ENCODE measurements around the gene HNRNPUL1. TPM values are rescaled to one million over a fixed set of nuclear protein-coding genes. Genes with fewer than 3 reads are reported as not detected.
A peak's percentile ranks its signal among the peaks of the same experiment; 100 is the strongest.

The HNRNPUL1 gene
- total and polyA plus RNA-seq, 10 of the 15 experiments (the other 5 are each of a cell fraction or from before 2014, with no cell fraction given) = 11.1 to 276 (median 117) TPM

DNA sequence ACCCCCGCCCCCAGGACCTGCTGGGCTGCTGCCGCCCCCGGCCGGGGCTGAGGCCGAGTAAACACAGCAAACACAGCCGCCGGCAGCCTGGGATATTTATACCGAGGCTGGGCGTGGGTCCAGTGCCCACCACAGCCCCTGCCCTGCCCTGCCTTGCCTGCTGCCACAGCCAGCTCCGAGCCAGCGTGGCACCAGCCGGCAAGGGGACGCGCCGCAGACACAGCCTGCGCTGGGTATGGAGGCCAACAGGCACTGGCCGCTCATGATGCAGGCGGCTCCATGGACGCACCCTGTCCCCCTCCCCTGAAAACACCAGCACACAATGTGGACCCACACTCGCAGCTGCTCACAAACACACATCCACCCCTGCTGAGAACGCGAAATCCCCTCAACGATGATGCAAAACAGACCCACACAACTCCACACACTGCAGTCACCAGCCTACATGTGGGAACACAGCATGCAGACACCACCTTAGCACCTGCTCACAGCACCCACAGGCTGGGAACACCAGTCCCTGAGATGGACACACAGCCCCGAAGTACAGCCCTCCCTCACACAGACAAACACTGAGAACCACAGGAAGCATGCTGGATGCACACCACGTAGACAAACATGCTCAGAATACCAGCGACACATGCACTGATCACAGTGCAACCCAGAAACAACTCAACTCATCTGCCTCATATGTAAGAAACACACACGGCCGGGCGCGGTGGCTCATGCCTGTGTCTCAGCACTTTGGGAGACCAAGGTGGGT is 62.0 kb downstream of the HNRNPUL1 start (continued):
- TF ChIP-seq BMI1 (IDR thresholded peaks at IDR 0.05; ENCODE audit: borderline replicate concordance) (no peak), CREB1 (IDR thresholded peaks at IDR 0.05; ENCODE audit: low read depth) (peak; percentile 66), FOXM1 (IDR thresholded peaks at IDR 0.05; ENCODE audit: low read depth, low read length) (no peak), RAD21 (IDR thresholded peaks at IDR 0.05; ENCODE audit: insufficient read depth, low read depth, low read length) (no peak), PRDM15 (CRISPR knock-in tag; IDR thresholded peaks at IDR 0.05) (no peak), MEF2A (IDR thresholded peaks at IDR 0.05; ENCODE audit: insufficient read depth, low read depth, low read length) (no peak), IRF5 (IDR thresholded peaks at IDR 0.05; ENCODE audit: borderline replicate concordance) (no peak), ESRRA (IDR thresholded peaks at IDR 0.05; ENCODE audit: low read length) (no peak), ZNF24 (IDR thresholded peaks at IDR 0.05) (no peak), GABPA (IDR thresholded peaks at IDR 0.05; ENCODE audit: low read depth) (no peak), CEBPZ (IDR thresholded peaks at IDR 0.05; ENCODE audit: low read depth, low read length) (no peak), ZNF274 (IDR thresholded peaks at IDR 0.05; ENCODE audit: insufficient read depth, insufficient read length) (no peak), RB1 (IDR thresholded peaks at IDR 0.05; ENCODE audit: borderline replicate concordance) (no peak), JUNB (IDR thresholded peaks at IDR 0.05) (no peak), LARP7 (IDR thresholded peaks at IDR 0.05) (0 out of 2 replicates have a peak, but pooled peaks have one; percentile 27), NR2C1 (IDR thresholded peaks at IDR 0.05) (no peak), EGR1 (IDR thresholded peaks at IDR 0.05; ENCODE audit: borderline replicate concordance in 1 of 2, low read depth in 2 of 2, low read length in 2 of 2) (peak in 1 of 2 experiments; percentile 44; a peak in 1 of 3 replicates), BCL11A (IDR thresholded peaks at IDR 0.05; ENCODE audit: low read depth, low read length) (no peak), KLF5 (IDR thresholded peaks at IDR 0.05; ENCODE audit: partially characterized antibody) (no peak), MYB (IDR thresholded peaks at IDR 0.05; ENCODE audit: borderline replicate concordance, low read depth, low read length) (no peak), USF2 (IDR thresholded peaks at IDR 0.05; ENCODE audit: borderline replicate concordance, low read depth, low read length) (no peak), MXI1 (IDR thresholded peaks at IDR 0.05; ENCODE audit: low read depth, low read length) (no peak)
